HCT116 (cell line): ENCODE results near the gene ZBTB17.

ENCODE experiments used
- CEBPB ChIP-seq: IDR thresholded peaks from 2 replicates; pipeline ENCODE4 v1.6.1; 2012; ENCODE audit warnings: low read depth
- EZH2 ChIP-seq: fragments of 200-600 bp; sonication (generic); IDR thresholded peaks from 2 replicates; pipeline ENCODE4 v1.6.1; 2017; ENCODE audit warnings: antibody characterized with exemption, mixed run types
- FOSL1 ChIP-seq: IDR thresholded peaks from 2 replicates; pipeline ENCODE4 v1.6.1; 2012; ENCODE audit warnings: low read depth
- POLR2A ChIP-seq: IDR thresholded peaks from 2 replicates; pipeline ENCODE4 v1.7.0; 2011; ENCODE audit warnings: borderline replicate concordance; ENCODE audit not compliant: insufficient read depth, insufficient read length; ENCODE audit errors: extremely low read depth
- POLR2AphosphoS5 ChIP-seq: IDR thresholded peaks from 2 replicates; pipeline ENCODE4 v1.6.1; 2011; ENCODE audit warnings: mild to moderate bottlenecking, low read depth, low read length, moderate library complexity
- RAD21 ChIP-seq: IDR thresholded peaks from 2 replicates; pipeline ENCODE4 v1.6.1; 2012; ENCODE audit warnings: low read depth, mild to moderate bottlenecking
- SIN3A ChIP-seq: IDR thresholded peaks from 2 replicates; pipeline ENCODE4 v1.6.1; 2012; ENCODE audit warnings: low read depth
- TCF7L2 ChIP-seq: IDR thresholded peaks from 2 replicates; pipeline ENCODE4 v1.7.0; 2011; ENCODE audit warnings: borderline replicate concordance, inconsistent platforms; ENCODE audit not compliant: insufficient read depth, insufficient read length; ENCODE audit errors: extremely low read depth
- YY1 ChIP-seq: IDR thresholded peaks from 2 replicates; pipeline ENCODE4 v1.6.1; 2011; ENCODE audit warnings: low read length, low read depth, moderate library complexity, mild to moderate bottlenecking; ENCODE audit not compliant: insufficient replicate concordance; ENCODE audit errors: extremely low read depth
- TF ChIP-seq, protein P1 (sequence below), 3 experiments: fragments of 200-600 bp in 1 of 3; sonication (generic) in 1 of 3; IDR thresholded peaks in 2 of 3; conservative IDR thresholded peaks in 1 of 3; 2 replicates each; pipeline ENCODE4 v1.5.1; 2012 to 2017; ENCODE audit warnings: low read depth in 2 of 3, low read length in 2 of 3, antibody characterized with exemption in 1 of 3, borderline replicate concordance in 1 of 3, control low read depth in 1 of 3, mild to moderate bottlenecking in 1 of 3, mixed read lengths in 1 of 3, mixed run types in 1 of 3, moderate library complexity in 1 of 3; ENCODE audit not compliant: insufficient read depth in 1 of 3
- TF ChIP-seq, protein P2 (sequence below): IDR thresholded peaks from 2 replicates; pipeline ENCODE4 v1.6.1; 2011; ENCODE audit warnings: mild to moderate bottlenecking, low read length, moderate library complexity; ENCODE audit not compliant: insufficient replicate concordance; ENCODE audit errors: extremely low read depth

DNA sequence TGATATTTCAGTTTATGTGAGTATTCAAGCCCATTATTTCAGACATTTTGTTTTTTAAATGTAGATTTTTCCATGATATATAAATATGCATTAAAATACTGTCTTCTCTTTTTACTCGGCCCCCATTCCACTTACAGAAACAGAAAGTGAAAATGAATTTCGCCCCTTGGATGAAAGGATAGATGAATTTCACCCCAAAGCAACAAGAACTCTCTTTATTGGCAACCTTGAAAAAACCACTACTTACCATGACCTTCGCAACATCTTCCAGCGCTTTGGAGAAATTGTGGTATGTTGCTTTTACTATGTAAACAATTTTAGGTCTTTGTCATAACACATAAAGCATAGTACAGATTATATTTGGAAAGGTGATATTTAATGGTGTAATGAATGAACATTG is 59.9 kb downstream of the ZBTB17 start:
- TF ChIP-seq, protein P1, sequence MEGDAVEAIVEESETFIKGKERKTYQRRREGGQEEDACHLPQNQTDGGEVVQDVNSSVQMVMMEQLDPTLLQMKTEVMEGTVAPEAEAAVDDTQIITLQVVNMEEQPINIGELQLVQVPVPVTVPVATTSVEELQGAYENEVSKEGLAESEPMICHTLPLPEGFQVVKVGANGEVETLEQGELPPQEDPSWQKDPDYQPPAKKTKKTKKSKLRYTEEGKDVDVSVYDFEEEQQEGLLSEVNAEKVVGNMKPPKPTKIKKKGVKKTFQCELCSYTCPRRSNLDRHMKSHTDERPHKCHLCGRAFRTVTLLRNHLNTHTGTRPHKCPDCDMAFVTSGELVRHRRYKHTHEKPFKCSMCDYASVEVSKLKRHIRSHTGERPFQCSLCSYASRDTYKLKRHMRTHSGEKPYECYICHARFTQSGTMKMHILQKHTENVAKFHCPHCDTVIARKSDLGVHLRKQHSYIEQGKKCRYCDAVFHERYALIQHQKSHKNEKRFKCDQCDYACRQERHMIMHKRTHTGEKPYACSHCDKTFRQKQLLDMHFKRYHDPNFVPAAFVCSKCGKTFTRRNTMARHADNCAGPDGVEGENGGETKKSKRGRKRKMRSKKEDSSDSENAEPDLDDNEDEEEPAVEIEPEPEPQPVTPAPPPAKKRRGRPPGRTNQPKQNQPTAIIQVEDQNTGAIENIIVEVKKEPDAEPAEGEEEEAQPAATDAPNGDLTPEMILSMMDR (IDR thresholded peaks at IDR 0.05 in 2 of 3, conservative IDR thresholded peaks at IDR 0.05 in 1 of 3; ENCODE audit: borderline replicate concordance in 1 of 3, insufficient read depth in 1 of 3, low read depth in 2 of 3, low read length in 2 of 3): no peak
- no peak for TF ChIP-seq EZH2
- TF ChIP-seq SIN3A: no peak
- no peak for TF ChIP-seq CEBPB
- TF ChIP-seq POLR2A: no peak
- no peak for TF ChIP-seq YY1
- TF ChIP-seq FOSL1: no peak
- TF ChIP-seq TCF7L2: no peak
- TF ChIP-seq, protein P2, sequence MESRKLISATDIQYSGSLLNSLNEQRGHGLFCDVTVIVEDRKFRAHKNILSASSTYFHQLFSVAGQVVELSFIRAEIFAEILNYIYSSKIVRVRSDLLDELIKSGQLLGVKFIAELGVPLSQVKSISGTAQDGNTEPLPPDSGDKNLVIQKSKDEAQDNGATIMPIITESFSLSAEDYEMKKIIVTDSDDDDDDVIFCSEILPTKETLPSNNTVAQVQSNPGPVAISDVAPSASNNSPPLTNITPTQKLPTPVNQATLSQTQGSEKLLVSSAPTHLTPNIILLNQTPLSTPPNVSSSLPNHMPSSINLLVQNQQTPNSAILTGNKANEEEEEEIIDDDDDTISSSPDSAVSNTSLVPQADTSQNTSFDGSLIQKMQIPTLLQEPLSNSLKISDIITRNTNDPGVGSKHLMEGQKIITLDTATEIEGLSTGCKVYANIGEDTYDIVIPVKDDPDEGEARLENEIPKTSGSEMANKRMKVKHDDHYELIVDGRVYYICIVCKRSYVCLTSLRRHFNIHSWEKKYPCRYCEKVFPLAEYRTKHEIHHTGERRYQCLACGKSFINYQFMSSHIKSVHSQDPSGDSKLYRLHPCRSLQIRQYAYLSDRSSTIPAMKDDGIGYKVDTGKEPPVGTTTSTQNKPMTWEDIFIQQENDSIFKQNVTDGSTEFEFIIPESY: no peak
- no peak for TF ChIP-seq POLR2AphosphoS5
- no peak for TF ChIP-seq RAD21
